ENCODE results near the gene HIVEP3. TPM values are rescaled to one million over a fixed set of nuclear protein-coding genes. Genes with fewer than 3 reads are reported as not detected.

The HIVEP3 gene
- total RNA-seq, 4 donors from 2014 or later = 4.2 to 6.5 (median 4.7) TPM

DNA sequence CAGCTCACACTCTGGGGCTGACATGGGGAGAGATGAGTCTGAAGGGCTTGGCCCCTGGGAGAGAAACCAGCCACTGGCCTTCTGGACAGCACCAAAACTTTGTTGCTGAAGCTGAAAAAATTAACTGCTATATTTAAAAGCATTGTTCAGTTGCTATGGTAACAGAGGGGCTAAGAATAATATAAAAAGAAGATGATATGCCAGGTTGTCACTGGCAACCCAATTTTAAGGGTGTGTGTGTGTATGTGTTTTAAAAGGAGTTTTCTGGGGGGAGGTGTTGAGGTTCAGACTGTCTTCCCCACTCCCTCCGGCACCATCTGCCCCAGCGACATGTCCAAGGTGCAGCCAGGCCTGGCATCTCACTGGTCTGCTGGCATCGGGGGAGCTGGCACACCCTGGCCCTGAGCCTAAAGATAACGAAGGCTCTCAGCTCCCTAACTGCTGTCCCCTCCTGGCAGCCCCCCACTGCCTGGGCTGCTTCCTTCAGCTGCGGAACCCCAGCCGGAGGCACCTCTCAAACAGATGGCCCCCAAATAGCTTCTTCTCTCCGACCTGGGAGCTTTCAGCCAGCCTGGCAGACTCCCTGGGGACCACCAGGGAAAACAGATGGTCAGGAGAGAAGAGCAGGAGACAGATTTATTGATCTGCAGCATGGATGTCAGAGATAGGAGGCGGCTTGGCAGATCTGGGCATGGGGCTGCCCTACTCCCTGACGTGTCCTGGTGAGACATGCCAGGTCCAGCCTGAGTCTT is 203.9 kb downstream of the HIVEP3 start:
- Histone ChIP-seq H3K27me3 (no peaks in the 10 kb centered on the region), H3K4me3 (no peak overlapping the region)
- DNase-seq (ENCODE audit: low spot score in 2 of 2) = no peak

DNA sequence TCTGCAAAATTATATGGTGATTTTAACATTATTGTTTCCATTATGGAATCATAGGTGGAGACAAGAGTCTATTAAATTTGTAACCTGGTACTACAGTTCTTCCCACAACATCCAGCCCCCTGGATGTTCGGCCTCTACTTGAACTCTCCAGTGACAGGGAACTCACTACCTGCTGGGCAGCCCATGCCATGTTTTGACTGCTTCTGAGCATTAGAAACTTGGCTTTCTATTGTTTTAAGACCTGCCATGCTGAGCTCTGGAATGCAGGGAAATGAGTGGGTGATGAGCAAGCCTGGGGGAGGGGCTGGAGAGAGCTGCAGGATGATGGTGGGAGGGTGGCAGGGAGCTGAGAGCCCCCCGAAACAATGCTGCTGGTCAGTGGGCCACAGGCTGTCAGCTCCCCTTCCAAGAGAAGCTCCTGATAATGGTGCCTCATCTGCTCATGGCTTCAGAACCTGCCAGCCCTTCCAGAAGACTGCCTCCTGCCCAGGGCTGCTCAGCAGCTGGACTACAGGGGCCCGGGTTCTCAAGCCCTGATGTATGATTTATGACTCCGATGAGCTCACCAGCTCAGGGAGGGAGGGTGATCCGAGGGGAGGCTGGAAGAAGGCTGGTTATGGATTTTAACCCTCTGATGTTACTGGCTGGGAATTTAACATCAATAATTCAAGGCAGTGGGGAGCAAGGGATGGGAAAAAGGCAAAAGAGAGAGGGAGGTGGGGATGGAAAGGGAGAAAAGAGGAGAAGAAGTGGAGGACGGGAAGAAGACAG is 205.0 kb downstream of the HIVEP3 start:
- 46 to 51% methylated on average over 6 of the region's 6 CpGs for WGBS, 2 donors
- H3K27me3 ChIP-seq = no peaks in the 10 kb centered on the region
- H3K4me3 ChIP-seq = no peak overlapping the region
- TF ChIP-seq POLR2A (IDR thresholded peaks at IDR 0.05) = no peak
- no peak for TF ChIP-seq EP300 (IDR thresholded peaks at IDR 0.05)
- TF ChIP-seq CTCF (IDR thresholded peaks at IDR 0.05) = no peak
- no peaks in the 10 kb centered on the region for H3K36me3 ChIP-seq
- no peak for DNase-seq (ENCODE audit: low spot score in 2 of 2)
- H3K27ac ChIP-seq = no peak overlapping the region
- no peaks in the 10 kb centered on the region for H3K4me1 ChIP-seq
- H3K9me3 ChIP-seq = no peaks in the 10 kb centered on the region

More for the DNA sequence above, 203.9 kb downstream of the HIVEP3 start:
- WGBS, 2 donors = 86% methylated on average over 9 of the region's 9 CpGs
- H3K36me3 ChIP-seq = no peaks in the 10 kb centered on the region
- no peaks in the 10 kb centered on the region for H3K4me1 ChIP-seq
- H3K9me3 ChIP-seq = no peaks in the 10 kb centered on the region
- no peak overlapping the region for H3K27ac ChIP-seq
- TF ChIP-seq POLR2A (IDR thresholded peaks at IDR 0.05) = no peak
- TF ChIP-seq CTCF (IDR thresholded peaks at IDR 0.05) = no peak
- no peak for TF ChIP-seq EP300 (IDR thresholded peaks at IDR 0.05)

DNA sequence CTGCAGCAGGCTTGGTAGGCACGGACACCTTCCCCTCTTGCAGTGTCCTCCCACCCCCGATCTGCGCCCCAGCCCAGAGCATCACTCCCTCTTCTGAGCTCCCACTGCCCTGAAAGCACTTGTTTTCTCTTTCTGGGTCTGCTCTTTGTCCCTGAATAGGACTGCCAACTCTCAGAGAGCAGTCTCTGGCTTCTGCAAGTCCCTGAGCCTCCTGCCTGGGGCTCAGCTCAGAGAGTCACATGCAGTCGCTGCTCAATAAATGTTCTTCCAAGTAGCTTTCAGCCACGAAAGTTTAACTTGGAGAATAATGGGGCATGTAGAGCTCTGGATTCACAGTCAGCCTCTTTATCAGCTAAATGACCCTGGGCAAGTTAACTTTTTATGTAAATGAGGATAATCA is 205.6 kb downstream of the HIVEP3 start:
- 67 to 77% methylated on average over 5 of the region's 5 CpGs for WGBS, 2 donors
- H3K36me3 ChIP-seq = no peaks in the 10 kb centered on the region

GRCh38 chr1:41712695-41713094 is 206.0 kb downstream of the HIVEP3 start:
- no peak for DNase-seq (ENCODE audit: low spot score in 2 of 2)
- no peaks in the 10 kb centered on the region for H3K9me3 ChIP-seq
- no peaks in the 10 kb centered on the region for H3K4me1 ChIP-seq
- no peak overlapping the region for H3K4me3 ChIP-seq
- WGBS, 2 donors = 53 to 73% methylated on average over 5 of the region's 5 CpGs
- no peaks in the 10 kb centered on the region for H3K36me3 ChIP-seq
- TF ChIP-seq CTCF (IDR thresholded peaks at IDR 0.05) = no peak
- TF ChIP-seq POLR2A (IDR thresholded peaks at IDR 0.05) = no peak
- TF ChIP-seq EP300 (IDR thresholded peaks at IDR 0.05) = no peak
- no peaks in the 10 kb centered on the region for H3K27me3 ChIP-seq
- H3K27ac ChIP-seq = no peak overlapping the region

More for the DNA sequence above, 205.6 kb downstream of the HIVEP3 start:
- Histone ChIP-seq H3K27ac (no peak overlapping the region), H3K9me3 (no peaks in the 10 kb centered on the region), H3K4me1 (no peaks in the 10 kb centered on the region), H3K27me3 (no peaks in the 10 kb centered on the region), H3K4me3 (no peak overlapping the region)
- TF ChIP-seq POLR2A (IDR thresholded peaks at IDR 0.05) (no peak), EP300 (IDR thresholded peaks at IDR 0.05) (no peak), CTCF (IDR thresholded peaks at IDR 0.05) (no peak)
- no peak for DNase-seq (ENCODE audit: low spot score in 2 of 2)

- Histone ChIP-seq H3K27me3 (no peaks in the 10 kb centered on the region), H3K4me3 (no peak overlapping the region), H3K9me3 (no peaks in the 10 kb centered on the region), H3K4me1 (no peaks in the 10 kb centered on the region), H3K27ac (no peak overlapping the region), H3K36me3 (no peaks in the 10 kb centered on the region)
- TF ChIP-seq EP300 (IDR thresholded peaks at IDR 0.05) (no peak), POLR2A (IDR thresholded peaks at IDR 0.05) (no peak)
- DNase-seq (ENCODE audit: low spot score in 2 of 2) = no peak
- WGBS, 2 donors = 91 to 95% methylated on average over 12 of the region's 12 CpGs
These were observed 206.6 kb downstream of the HIVEP3 start for GRCh38 chr1:41712081-41712480.

Data from tibial nerve (tissue), 4 donors.